Kidney capillary endothelial cell (primary cell): Measurements from ENCODE around the gene TTC1.
"Not testable (repeated sequence)": the region's sequence is repeated elsewhere in the genome, so short reads cannot be mapped to it uniquely, and the experiment has no call there.

Experiments
- DNase-seq: peaks from one replicate; pipeline ENCODE4 v3.0.0-alpha.2; 2018; ENCODE audit warnings: low spot score

TTC1 gene

DNA sequence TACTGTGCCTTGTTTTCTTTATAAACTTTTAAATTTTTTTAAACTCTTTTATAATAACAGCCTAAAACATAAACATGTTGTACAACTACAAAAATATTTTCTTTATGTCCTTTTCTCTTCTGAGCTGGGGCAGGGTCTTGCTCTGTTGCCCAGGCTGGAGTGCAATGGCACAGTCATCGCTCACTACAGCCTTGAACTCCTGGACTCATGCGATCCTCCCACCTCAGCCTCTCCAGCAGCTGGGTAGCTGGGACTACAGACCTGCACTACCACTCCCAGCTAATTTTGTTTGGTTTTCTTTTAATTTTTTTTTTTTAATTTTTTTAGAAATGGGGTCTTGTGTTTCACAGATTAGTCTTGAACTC is 31.5 kb downstream of the TTC1 start:
- no peak for DNase-seq

- no peak for DNase-seq
These were observed 33.7 kb downstream of the TTC1 start for GRCh38 chr5:160042671-160043070.

- DNase-seq: no peak
These were observed 35.5 kb downstream of the TTC1 start for GRCh38 chr5:160044391-160044804.

DNA sequence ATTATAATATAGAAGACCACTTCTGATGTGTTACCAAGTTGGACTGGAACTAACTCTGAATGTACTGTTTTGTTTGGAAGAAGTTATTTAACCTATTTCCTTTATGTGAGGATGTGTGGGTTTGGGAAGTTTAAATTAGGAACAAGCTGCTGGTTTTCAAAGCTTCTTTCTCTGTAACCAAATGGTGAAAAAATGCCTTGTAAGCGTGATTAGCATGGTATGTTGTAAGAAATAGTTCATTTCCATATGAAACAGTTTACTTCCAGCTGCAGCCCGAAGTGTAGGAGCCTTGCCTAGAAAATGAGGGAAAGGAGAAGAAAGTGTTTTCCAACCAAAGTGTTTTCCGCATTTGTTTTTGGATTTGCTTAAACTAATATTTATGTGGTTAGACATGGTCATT is 36.0 kb downstream of the TTC1 start:
- no peak for DNase-seq

DNA sequence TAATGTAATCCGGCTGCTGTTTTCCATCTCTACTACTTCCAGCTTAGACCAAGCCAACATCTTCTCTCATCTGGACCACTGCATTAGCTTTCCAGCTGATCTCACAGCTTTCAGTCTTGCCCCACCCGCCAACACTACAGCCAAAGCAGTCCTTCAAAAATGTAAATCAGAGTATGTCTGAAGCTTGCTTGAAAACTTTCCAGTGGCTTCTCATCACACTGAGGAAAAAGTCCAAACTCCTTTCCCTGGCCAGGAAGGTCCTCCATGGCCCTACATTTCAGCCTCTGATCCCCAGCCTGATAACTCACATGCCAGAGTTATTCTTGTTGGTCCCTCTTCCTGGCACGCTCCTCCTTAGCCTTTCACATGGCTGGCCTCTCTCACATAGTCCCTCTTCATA is 38.5 kb downstream of the TTC1 start:
- no peak for DNase-seq

DNA sequence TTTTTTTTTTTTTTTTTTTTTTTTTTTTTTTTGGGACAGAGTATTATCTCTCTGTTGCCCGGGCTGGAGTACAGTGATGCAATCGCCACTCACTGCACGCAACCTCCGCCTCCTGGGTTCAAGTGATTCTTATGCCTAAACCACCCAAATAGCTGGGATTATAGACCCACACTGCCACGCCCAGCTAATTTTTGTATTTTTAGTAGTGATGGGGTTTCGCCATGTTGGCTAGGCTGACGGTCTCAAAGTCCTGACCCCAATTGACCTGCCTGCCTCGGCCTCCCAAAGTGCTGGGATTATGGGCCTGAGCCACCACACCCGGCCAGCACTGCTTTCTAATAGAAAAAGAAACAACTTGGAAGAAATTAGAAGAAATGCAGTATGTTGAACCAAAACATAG is 39.2 kb downstream of the TTC1 start:
- DNase-seq: no peak

GRCh38 chr5:160049099-160049498 is 40.2 kb downstream of the TTC1 start:
- no peak for DNase-seq

DNA sequence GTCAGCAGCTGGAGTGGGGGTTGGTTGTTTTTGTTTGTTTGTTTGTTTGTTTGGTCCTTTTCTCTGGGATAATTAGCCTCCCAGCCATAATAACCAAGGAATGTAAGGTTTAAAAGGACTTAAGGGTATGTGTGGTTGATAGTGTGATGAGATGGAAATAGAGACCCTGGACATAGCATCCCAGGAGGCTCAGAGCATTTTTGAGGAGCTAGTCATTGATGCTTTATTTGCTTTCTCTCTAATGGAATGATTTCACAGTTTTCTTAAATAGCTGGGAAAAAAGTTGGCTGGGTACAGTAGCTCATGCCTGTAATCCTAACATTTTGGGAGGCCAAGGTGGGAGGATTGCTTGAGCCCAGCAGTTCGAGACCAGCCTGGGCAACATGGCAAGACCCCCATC is 45.1 kb downstream of the TTC1 start:
- DNase-seq: no peak

DNA sequence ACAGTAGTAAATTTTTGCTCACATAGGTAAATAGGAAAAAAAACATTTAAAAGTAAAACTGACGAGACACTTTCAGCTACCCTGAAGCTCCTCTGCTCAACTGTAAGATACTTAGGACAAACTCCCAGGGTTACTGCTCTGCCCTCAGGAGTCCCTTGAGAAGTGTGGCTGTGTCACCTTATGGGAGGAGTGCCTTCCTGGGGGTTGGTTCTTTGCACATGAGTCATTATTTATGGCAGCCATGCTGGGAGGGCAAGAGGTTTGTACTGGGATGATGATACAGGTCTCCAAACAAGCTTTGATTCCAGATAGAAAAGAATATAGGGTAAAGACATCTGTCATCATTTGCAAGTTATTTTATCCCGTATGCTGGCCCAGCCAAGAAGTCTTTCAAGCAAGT is 45.9 kb downstream of the TTC1 start:
- DNase-seq: no peak

- DNase-seq: no peak
These were observed 48.3 kb downstream of the TTC1 start for GRCh38 chr5:160057256-160057655.

DNA sequence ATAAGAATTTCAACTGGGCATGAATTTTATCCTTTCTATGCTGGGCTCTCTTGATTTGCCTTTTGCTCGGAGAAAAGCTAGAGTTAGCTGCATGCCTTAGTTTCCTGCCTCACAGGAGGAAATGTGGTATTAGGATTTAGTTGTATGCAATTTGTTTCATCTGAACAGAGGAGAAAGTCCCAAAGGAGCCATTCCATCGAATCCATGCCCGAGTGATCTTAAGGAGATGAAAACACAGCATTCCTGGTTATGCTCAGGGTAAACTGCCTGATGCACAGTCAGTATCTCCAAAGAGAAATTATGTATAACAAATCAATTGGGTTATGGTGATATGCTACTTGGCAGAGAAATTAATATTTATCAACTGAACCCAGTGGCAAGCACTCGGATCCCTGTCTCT is 51.1 kb downstream of the TTC1 start:
- DNase-seq: no peak

- DNase-seq: no peak
These were observed 52.8 kb downstream of the TTC1 start for GRCh38 chr5:160061770-160062169.

DNA sequence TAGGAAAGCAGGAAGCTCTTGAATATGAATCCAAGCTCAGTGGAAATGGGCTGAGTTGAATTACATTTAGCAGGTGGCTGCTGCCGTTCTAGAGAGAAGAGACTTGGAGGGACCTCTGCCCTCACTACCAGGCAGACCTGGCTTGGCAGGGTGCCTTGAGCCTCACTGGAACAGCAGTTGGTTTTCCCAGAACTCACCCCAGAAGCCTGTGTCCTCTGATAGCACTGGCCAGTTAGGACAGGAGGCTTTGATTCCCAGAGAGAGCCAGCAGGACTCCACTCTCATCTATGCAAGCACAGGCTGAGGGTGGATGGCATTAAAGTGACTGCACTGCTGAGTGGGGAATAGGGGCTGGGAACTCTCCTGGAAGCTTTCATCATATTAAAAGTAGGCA is 55.5 kb downstream of the TTC1 start:
- no peak for DNase-seq

DNA sequence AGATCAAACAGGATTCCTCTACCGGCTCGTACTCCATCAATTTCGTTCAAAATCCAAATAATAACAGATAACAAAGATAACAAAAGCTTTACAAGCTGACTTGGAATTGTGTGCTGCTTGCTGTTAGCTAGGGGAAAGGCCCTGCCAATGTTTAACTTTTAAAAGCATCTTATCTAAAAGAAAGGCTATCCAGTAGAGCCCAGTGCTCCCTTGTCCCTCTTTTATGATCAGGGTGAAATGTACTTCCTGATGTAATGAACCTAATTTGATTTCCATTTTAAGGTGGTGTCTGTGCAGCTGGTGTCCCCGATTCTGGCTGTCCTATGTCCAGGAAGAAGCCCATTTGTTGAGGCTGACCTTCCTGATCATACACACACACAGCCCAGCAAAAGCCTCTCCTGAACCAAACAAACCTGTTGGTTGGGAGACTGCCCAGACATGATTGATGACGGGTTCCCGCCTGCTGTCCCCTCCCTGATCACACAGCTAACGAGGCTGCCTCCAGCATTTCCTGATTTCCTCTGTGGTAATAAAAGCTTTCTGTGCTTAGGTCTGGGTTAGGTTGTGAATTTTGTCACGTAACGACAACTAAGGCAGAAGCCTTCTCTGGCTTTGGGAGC is 56.2 kb downstream of the TTC1 start:
- DNase-seq: no peak

GRCh38 chr5:160069120-160069519 is 60.2 kb downstream of the TTC1 start:
- DNase-seq: not testable (repeated sequence)

DNA sequence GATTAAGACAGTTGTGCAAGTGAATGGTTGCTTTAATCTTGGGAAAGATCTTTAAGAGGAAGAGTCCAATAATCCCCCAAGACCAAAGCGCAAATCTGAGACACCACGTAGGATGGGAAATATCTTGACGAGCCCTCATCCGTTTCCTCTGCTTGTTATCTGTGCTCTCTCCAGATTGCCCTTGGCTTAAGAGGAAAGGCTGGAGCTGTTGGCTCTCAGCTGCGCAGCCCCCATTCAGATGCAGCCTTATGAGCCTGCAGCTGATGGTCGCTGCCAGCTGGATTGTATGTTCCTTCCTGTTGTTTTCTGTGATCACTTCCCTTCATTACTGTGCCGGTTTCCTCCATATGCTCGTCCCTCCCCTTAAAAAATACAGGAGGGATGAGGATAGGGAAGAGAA is 62.6 kb downstream of the TTC1 start:
- DNase-seq: peak; percentile 59

- DNase-seq: peak; percentile 50
These were observed 63.0 kb downstream of the TTC1 start for GRCh38 chr5:160071916-160072315.

- DNase-seq: no peak
These were observed 66.1 kb downstream of the TTC1 start for GRCh38 chr5:160075073-160075472.

- no peak for DNase-seq
These were observed 68.1 kb downstream of the TTC1 start for GRCh38 chr5:160076997-160077396.

GRCh38 chr5:160079753-160080152 is 70.8 kb downstream of the TTC1 start:
- no peak for DNase-seq

- DNase-seq: no peak
These were observed 72.6 kb downstream of the TTC1 start for GRCh38 chr5:160081495-160081894.

DNA sequence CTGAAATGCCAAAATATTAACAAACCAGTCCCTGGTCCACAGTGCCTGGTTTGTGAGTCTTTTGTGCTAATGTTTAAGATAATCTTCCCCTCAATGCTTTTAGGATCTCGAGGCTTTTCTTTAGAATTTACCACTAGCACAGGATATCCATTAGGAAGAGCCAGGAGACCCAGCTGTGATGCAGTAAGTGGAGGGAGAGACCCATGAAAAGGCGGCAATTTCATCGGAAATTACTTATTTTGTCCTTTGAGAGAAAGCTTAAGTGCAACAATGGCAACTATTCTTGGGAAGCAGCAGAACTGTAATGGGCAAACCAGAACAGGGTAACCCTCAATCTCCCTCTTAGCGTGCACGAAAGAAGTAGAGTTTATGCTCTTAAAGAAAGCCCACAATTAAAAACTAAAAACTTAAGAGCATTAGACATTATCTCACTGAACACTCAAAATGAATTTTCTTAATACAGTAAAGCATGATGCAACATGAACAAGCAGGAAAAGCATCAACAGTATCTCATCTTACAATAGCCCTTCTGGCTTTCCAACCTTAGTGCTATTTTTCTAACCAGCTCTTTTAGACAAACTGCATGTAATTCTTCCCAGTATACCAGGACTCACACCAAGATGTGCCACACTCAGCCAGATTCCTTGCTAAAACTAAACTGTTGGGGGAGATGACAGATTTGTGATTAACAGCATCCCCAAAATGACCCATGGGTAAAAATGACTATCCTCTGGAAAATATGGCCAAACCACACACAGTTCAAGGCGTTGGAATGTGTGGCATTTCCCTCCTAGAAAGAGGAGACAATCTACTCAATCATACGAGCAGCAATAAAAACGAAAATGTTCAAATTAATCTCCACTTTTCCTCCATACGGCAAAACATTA is 73.9 kb downstream of the TTC1 start:
- DNase-seq: peak; percentile 79

DNA sequence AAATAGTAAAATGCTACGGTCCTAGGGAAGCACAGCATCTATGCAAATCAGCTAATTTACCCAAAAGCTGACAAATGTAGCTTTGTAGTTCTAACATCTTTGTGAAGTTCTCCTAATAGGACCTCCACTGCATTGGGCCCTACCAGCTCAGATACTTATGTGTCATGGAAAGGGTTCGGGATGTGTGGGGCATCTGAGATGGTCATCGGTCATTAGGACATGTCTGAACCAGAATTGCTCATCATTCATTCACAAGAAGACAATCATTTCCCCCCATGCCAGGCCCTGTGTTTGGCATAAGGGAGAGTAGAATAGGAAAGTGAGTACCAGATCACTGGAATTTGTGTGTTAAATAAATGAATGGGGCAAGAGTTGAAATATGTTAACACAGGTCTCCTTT is 74.6 kb downstream of the TTC1 start:
- DNase-seq: no peak

DNA sequence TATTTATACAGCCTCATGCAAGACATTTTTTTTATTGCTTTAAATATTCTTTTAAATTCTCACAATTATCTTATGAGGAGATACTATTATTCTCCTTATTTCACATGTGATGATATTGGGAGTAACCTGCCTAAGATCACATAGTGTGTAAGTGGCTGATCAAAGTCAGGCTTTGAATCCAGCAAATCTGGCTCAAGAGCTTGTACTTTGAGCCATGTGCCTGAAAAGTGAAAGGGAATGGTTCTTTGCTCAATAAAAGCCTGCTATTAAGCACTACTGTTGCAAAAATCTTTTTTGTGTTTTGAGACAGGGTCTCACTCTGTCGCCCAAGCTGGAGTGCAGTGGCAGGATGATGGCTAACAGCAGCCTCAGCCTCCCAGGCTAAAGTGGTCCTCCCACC is 75.2 kb downstream of the TTC1 start:
- DNase-seq: no peak
